HCEC 1CT (cell line): ENCODE data around the gene SYMPK.
"Not testable (repeated sequence)": the region's sequence is repeated elsewhere in the genome, so short reads cannot be mapped to it uniquely, and the experiment has no call there.

Experiments
- DNase-seq: peaks from one replicate; pipeline ENCODE4 v3.0.0-alpha.2; 2017

Gene SYMPK

GRCh38 chr19:45862564-45863334 is at the start of gene SYMPK:
Gene SYMPK, minus strand, starts transcription at chr19:45863147. Its CDS starts 8,652 bp downstream, at chr19:45854495.
- peak; percentile 98 for DNase-seq

- no peak for DNase-seq
Measured at GRCh38 chr19:45911291-45911690, 48.3 kb upstream of the SYMPK start.

- DNase-seq, result peak; percentile 18
Measured at GRCh38 chr19:45908956-45909355, 46.0 kb upstream of the SYMPK start.

GRCh38 chr19:45906221-45906620 is 43.3 kb upstream of the SYMPK start:
- peak; percentile 55 for DNase-seq

- no peak for DNase-seq
Measured at GRCh38 chr19:45905011-45905410, 42.1 kb upstream of the SYMPK start.

- DNase-seq, result peak; percentile 92
Measured at GRCh38 chr19:45902651-45903625, 40.0 kb upstream of the SYMPK start.

- no peak for DNase-seq
Measured at GRCh38 chr19:45901912-45902650, 39.1 kb upstream of the SYMPK start, which contains the start of gene MYPOP. Gene MYPOP, minus strand, starts transcription at chr19:45902613. Its CDS starts 840 bp downstream, at chr19:45901773.

- no peak for DNase-seq
Measured at GRCh38 chr19:45901432-45901911, 38.5 kb upstream of the SYMPK start.

GRCh38 chr19:45900738-45901431 is 37.9 kb upstream of the SYMPK start:
- DNase-seq, result no peak

GRCh38 chr19:45899919-45900589 is 37.1 kb upstream of the SYMPK start:
- no peak for DNase-seq

- DNase-seq, result no peak
Measured at GRCh38 chr19:45899253-45899652, 36.3 kb upstream of the SYMPK start.

- no peak for DNase-seq
Measured at GRCh38 chr19:45897261-45897812, 34.4 kb upstream of the SYMPK start.

- not testable (repeated sequence) for DNase-seq
Measured at GRCh38 chr19:45895983-45896599, 33.1 kb upstream of the SYMPK start.

- no peak for DNase-seq
Measured at GRCh38 chr19:45895519-45895972, 32.6 kb upstream of the SYMPK start.

- DNase-seq, result no peak
Measured at GRCh38 chr19:45890877-45891276, 27.9 kb upstream of the SYMPK start.

GRCh38 chr19:45889210-45889885 is 26.4 kb upstream of the SYMPK start:
- no peak for DNase-seq

GRCh38 chr19:45887200-45887710 is 24.3 kb upstream of the SYMPK start:
- no peak for DNase-seq

- DNase-seq, result peak; percentile 93
Measured at GRCh38 chr19:45886427-45887199, 23.7 kb upstream of the SYMPK start.
